ENCODE data around the gene SCN9A. TPM values are rescaled to one million over a fixed set of nuclear protein-coding genes. Genes with fewer than 3 reads are reported as not detected.

SCN9A gene
- total RNA-seq, 4 donors from 2014 or later = 2.3 to 6.7 (median 5.1) TPM

GRCh38 chr2:166297951-166298350, 77.8 kb downstream of the SCN9A start:
- WGBS, 2 donors = 75 to 85% methylated on average over 2 of the region's 2 CpGs
- intact Hi-C loops (cut with DNase I) = no loop called here

GRCh38 chr2:166293984-166294383, 81.8 kb downstream of the SCN9A start:
- no peaks in the 10 kb centered on the region for H3K4me1 ChIP-seq
- H3K27me3 ChIP-seq = no peaks in the 10 kb centered on the region
- TF ChIP-seq POLR2A (IDR thresholded peaks at IDR 0.05) (no peak), CTCF (IDR thresholded peaks at IDR 0.05) (no peak)
- 82 to 87% methylated on average over 1 of the region's 1 CpG for WGBS, 2 donors
- H3K9me3 ChIP-seq = no peaks in the 10 kb centered on the region
- H3K36me3 ChIP-seq = no peaks in the 10 kb centered on the region
- H3K27ac ChIP-seq = no peak overlapping the region
- DNase-seq = no peak
- no peak overlapping the region for H3K4me3 ChIP-seq (replicated peaks in 1 of 3)
- intact Hi-C loops (cut with DNase I) = no loop called here

More at GRCh38 chr2:166297951-166298350, 77.8 kb downstream of the SCN9A start:
- H3K4me1 ChIP-seq = no peaks in the 10 kb centered on the region
- no peak for TF ChIP-seq POLR2A (IDR thresholded peaks at IDR 0.05)
- no peak for TF ChIP-seq CTCF (IDR thresholded peaks at IDR 0.05)
- H3K36me3 ChIP-seq = no peaks in the 10 kb centered on the region
- H3K4me3 ChIP-seq (replicated peaks in 1 of 3) = no peak overlapping the region
- H3K9me3 ChIP-seq = no peaks in the 10 kb centered on the region
- no peak for DNase-seq
- no peak overlapping the region for H3K27ac ChIP-seq
- H3K27me3 ChIP-seq = no peaks in the 10 kb centered on the region

- Histone ChIP-seq H3K4me1 (no peaks in the 10 kb centered on the region), H3K27me3 (no peaks in the 10 kb centered on the region), H3K4me3 (replicated peaks in 1 of 3) (no peak overlapping the region), H3K36me3 (no peaks in the 10 kb centered on the region), H3K9me3 (no peaks in the 10 kb centered on the region), H3K27ac (no peak overlapping the region)
- intact Hi-C loops (cut with DNase I) = no loop called here
- TF ChIP-seq CTCF (IDR thresholded peaks at IDR 0.05) (no peak), POLR2A (IDR thresholded peaks at IDR 0.05) (no peak)
- no peak for DNase-seq
These were observed 90.5 kb downstream of the SCN9A start for GRCh38 chr2:166285215-166285614.

GRCh38 chr2:166284359-166284758, 91.4 kb downstream of the SCN9A start:
- H3K36me3 ChIP-seq = no peaks in the 10 kb centered on the region
- H3K27me3 ChIP-seq = no peaks in the 10 kb centered on the region
- no peak overlapping the region for H3K27ac ChIP-seq
- WGBS, 2 donors = 86 to 92% methylated on average over 7 to 9 of the region's 9 CpGs
- intact Hi-C loops (cut with DNase I) = no loop called here
- H3K4me1 ChIP-seq = no peaks in the 10 kb centered on the region
- DNase-seq = no peak
- H3K9me3 ChIP-seq = no peaks in the 10 kb centered on the region
- TF ChIP-seq POLR2A (IDR thresholded peaks at IDR 0.05) = no peak
- no peak for TF ChIP-seq CTCF (IDR thresholded peaks at IDR 0.05)
- H3K4me3 ChIP-seq (replicated peaks in 1 of 3) = no peak overlapping the region

GRCh38 chr2:166282154-166282553, 93.6 kb downstream of the SCN9A start:
- H3K27me3 ChIP-seq = no peaks in the 10 kb centered on the region
- H3K4me3 ChIP-seq (replicated peaks in 1 of 3) = no peak overlapping the region
- TF ChIP-seq CTCF (IDR thresholded peaks at IDR 0.05) = no peak
- no peak for TF ChIP-seq POLR2A (IDR thresholded peaks at IDR 0.05)
- no peaks in the 10 kb centered on the region for H3K36me3 ChIP-seq
- no peak for DNase-seq
- H3K9me3 ChIP-seq = no peaks in the 10 kb centered on the region
- no peaks in the 10 kb centered on the region for H3K4me1 ChIP-seq
- H3K27ac ChIP-seq = no peak overlapping the region
- intact Hi-C loops (cut with DNase I) = no loop called here
